Smooth muscle cell (in vitro differentiated cells): ENCODE measurements around the gene LRRC18. TPM values are rescaled to one million over a fixed set of nuclear protein-coding genes. Genes with fewer than 3 reads are reported as not detected.

Experiments
- DNase-seq: peaks from one replicate; lab custom pipeline; 2025; ENCODE audit not compliant: unreplicated experiment; lab: John Stamatoyannopoulos, UW
- H2AFZ ChIP-seq: fragments of 200-600 bp; sonication (generic); 2 replicates; pipeline ENCODE4 v1.6.0; 2016; ENCODE audit warnings: antibody characterized with exemption, low read depth, mild to moderate bottlenecking
- H3F3A ChIP-seq: fragments of 200-600 bp; sonication (generic); 2 replicates; pipeline ENCODE4 v1.6.0; 2017; ENCODE audit warnings: antibody characterized with exemption, low read depth
- H3K27ac ChIP-seq: fragments of 200-600 bp; sonication (generic); 2 replicates; pipeline ENCODE4 v1.5.1; 2016; ENCODE audit warnings: low read depth, mild to moderate bottlenecking
- H3K27me3 ChIP-seq: fragments of 200-600 bp; sonication (generic); 2 replicates; pipeline ENCODE4 v1.6.1; 2016; ENCODE audit warnings: low read depth, mild to moderate bottlenecking
- H3K36me3 ChIP-seq: fragments of 200-600 bp; sonication (generic); 2 replicates; pipeline ENCODE4 v1.5.1; 2016; ENCODE audit warnings: low read depth
- H3K4me1 ChIP-seq: fragments of 200-600 bp; sonication (generic); 2 replicates; pipeline ENCODE4 v1.5.1; 2016; ENCODE audit warnings: low read depth
- H3K4me2 ChIP-seq: fragments of 200-600 bp; sonication (generic); 2 replicates; pipeline ENCODE4 v1.6.0; 2016; ENCODE audit warnings: mild to moderate bottlenecking
- H3K4me3 ChIP-seq: fragments of 200-600 bp; sonication (generic); 2 replicates; pipeline ENCODE4 v1.5.1; 2016; ENCODE audit warnings: mild to moderate bottlenecking
- H3K79me2 ChIP-seq: fragments of 200-600 bp; sonication (generic); 2 replicates; pipeline ENCODE4 v1.6.0; 2016; ENCODE audit warnings: low read depth, mild to moderate bottlenecking
- H3K9ac ChIP-seq: fragments of 200-600 bp; sonication (generic); 2 replicates; pipeline ENCODE4 v1.6.0; 2016; ENCODE audit warnings: low read depth
- H3K9me3 ChIP-seq: fragments of 200-600 bp; sonication (generic); replicated peaks from 2 replicates; pipeline ENCODE4 v1.5.1; 2016; ENCODE audit warnings: low read depth
- H4K20me1 ChIP-seq: fragments of 200-600 bp; sonication (generic); 2 replicates; pipeline ENCODE4 v1.6.0; 2016; ENCODE audit warnings: low read depth
- WGBS: methylation state at CpG from one replicate; pipeline ENCODE4 v1.1.7; 2016; ENCODE audit warnings: low lambda C conversion rate; 5-methylcytosine and 5-hydroxymethylcytosine counted together
- polyA plus RNA-seq: library from polyadenylated mRNA; unstranded; fragments of >200 nt; fragmentation: Nextera tagmentation; extraction: Ambion mirVana; gene quantifications from 2 replicates; pipeline ENCODE4 v1.2.1, GENCODE V29; 2016
- total RNA-seq: library from RNA; depleted of rRNA; stranded (reverse); fragments of >200 nt; gene quantifications from 2 replicates; pipeline ENCODE4 v1.2.3, GENCODE V29; 2014
- TF ChIP-seq, protein P1 (sequence below): fragments of 200-600 bp; sonication (generic); IDR thresholded peaks from 2 replicates; pipeline ENCODE4 v1.5.1; 2017; ENCODE audit warnings: borderline replicate concordance, mild to moderate bottlenecking, antibody characterized with exemption; ENCODE audit not compliant: insufficient read depth, poor library complexity, severe bottlenecking

Gene LRRC18
- total and polyA plus RNA-seq, 2 experiments from 2014 or later: not detected

DNA sequence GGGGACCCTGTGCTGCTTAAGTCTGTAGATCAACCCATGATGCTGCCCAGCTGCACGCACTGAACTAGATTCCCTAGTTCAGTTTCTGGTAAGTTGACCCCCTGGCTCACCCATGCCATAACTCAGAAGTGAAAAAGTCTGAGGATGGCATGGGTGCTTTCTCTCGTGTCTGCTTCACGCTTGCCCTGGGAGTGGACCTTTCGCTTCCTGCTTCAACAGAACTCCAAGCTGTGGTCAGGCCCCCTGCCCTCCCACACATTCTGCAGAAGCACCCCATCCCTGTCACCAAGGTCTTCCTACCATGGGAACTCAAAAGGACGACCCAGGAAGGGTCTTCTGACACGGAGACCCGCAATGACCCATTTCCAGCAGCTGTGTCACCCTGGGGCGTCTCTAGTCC, 39.9 kb downstream of the LRRC18 start:
- Histone ChIP-seq H3K79me2 (no peaks in the 10 kb centered on the region), H4K20me1 (no peaks in the 10 kb centered on the region)
- WGBS: 83% methylated on average over 8 of the region's 8 CpGs

DNA sequence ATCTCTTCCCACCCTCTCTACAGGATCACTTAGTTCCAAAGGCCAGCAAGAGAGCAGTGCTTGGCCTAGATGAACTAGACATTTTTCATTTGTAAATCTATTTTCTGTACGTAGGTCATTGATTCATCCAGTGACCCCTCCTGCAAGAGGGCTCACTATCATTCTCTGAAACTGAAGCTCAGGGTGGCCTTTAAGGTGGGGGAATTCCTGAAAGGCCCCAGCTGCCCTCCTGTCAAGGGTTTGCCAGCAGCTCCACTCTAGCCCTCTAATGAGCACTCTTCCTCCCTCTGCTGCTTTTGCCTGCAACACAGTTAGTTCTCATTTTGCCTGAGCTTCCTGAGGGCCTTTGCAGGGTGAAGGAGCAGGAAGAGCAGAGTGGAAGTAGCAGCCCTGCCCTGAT, 41.2 kb downstream of the LRRC18 start:
- Histone ChIP-seq H3K27ac (no peak overlapping the region), H3K36me3 (no peaks in the 10 kb centered on the region), H3K4me1 (no peaks in the 10 kb centered on the region), H3K27me3 (no peaks in the 10 kb centered on the region), H3K9ac (no peak overlapping the region), H4K20me1 (no peaks in the 10 kb centered on the region), H3F3A (no peaks in the 10 kb centered on the region), H3K4me3 (no peak overlapping the region), H3K4me2 (no peak overlapping the region), H3K79me2 (no peaks in the 10 kb centered on the region), H3K9me3 (no peaks in the 10 kb centered on the region), H2AFZ (no peak overlapping the region)
- TF ChIP-seq, protein P1, sequence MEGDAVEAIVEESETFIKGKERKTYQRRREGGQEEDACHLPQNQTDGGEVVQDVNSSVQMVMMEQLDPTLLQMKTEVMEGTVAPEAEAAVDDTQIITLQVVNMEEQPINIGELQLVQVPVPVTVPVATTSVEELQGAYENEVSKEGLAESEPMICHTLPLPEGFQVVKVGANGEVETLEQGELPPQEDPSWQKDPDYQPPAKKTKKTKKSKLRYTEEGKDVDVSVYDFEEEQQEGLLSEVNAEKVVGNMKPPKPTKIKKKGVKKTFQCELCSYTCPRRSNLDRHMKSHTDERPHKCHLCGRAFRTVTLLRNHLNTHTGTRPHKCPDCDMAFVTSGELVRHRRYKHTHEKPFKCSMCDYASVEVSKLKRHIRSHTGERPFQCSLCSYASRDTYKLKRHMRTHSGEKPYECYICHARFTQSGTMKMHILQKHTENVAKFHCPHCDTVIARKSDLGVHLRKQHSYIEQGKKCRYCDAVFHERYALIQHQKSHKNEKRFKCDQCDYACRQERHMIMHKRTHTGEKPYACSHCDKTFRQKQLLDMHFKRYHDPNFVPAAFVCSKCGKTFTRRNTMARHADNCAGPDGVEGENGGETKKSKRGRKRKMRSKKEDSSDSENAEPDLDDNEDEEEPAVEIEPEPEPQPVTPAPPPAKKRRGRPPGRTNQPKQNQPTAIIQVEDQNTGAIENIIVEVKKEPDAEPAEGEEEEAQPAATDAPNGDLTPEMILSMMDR: no peak
- no peak for DNase-seq
- 100% methylated on average over 1 of the region's 1 CpG for WGBS

More for the DNA sequence above, 39.9 kb downstream of the LRRC18 start:
- no peaks in the 10 kb centered on the region for H3K27me3 ChIP-seq
- TF ChIP-seq, protein P1: no peak
- H3K4me1 ChIP-seq: no peaks in the 10 kb centered on the region
- H3K4me3 ChIP-seq: no peak overlapping the region
- no peaks in the 10 kb centered on the region for H3F3A ChIP-seq
- H3K4me2 ChIP-seq: no peak overlapping the region
- no peaks in the 10 kb centered on the region for H3K9me3 ChIP-seq
- no peaks in the 10 kb centered on the region for H3K36me3 ChIP-seq
- no peak overlapping the region for H3K9ac ChIP-seq
- no peak for DNase-seq
- H2AFZ ChIP-seq: no peak overlapping the region
- H3K27ac ChIP-seq: no peak overlapping the region

DNA sequence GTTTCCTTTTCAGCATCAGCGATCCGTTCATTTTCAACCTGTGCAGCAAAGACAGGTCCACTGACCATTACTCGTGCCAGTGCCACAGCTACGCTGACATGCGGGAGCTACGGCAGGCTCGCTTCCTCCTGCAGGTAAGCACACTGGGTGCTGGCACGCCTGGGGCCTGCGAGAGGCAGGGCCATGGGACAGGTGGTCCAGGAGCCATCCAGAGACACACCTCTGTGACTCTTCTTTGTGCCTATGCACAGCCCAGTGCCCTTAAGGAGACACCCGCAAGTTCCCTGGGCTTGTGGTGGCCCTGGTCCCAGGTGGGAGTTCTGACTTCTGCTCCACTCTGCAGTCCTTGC, 42.2 kb downstream of the LRRC18 start:
- H3K4me1 ChIP-seq: no peaks in the 10 kb centered on the region
- no peak overlapping the region for H3K9ac ChIP-seq
- no peaks in the 10 kb centered on the region for H4K20me1 ChIP-seq
- no peaks in the 10 kb centered on the region for H3K27me3 ChIP-seq
- H3K27ac ChIP-seq: no peak overlapping the region
- H3K36me3 ChIP-seq: no peaks in the 10 kb centered on the region
- TF ChIP-seq, protein P1: no peak
- H3K4me3 ChIP-seq: no peak overlapping the region
- no peaks in the 10 kb centered on the region for H3K9me3 ChIP-seq
- no peak overlapping the region for H2AFZ ChIP-seq
- 96% methylated on average over 10 of the region's 10 CpGs for WGBS
- no peak overlapping the region for H3K4me2 ChIP-seq
- H3F3A ChIP-seq: no peaks in the 10 kb centered on the region
- no peak for DNase-seq
- H3K79me2 ChIP-seq: no peaks in the 10 kb centered on the region

DNA sequence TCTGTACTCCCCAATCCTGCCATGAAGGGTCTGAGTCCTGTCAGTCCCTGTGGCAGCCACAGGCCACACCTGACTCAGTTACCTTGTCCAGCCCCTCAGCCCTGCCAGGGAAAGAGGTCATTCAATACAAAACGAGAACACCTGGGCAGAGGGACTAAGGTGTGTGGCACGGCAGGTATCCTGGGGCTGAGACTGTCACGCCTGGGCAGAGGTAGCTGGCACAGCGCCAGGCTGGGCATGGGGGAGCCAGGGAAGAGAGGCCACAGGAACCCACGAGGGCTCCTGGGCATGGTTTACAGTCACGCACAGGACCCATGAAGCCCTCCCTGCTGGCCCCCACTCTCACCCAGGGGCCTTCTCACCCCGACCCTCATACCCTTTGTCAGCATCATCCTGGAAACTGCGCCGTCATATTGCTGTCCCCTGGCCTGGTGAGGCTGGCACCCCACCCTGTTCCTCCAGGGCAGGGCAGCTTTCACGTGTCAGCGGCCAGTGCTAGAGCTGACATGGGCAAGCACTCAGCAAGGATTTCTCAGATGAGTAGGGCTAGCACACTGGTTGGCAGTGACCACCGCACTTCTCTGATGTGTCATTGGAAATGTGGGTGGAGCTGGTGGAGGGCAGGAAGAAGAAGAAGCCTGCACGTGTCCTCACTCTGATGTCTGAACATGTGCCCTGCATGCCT, 42.7 kb downstream of the LRRC18 start:
- H3K4me2 ChIP-seq: no peak overlapping the region
- H3F3A ChIP-seq: no peaks in the 10 kb centered on the region
- WGBS: 89% methylated on average over 13 of the region's 13 CpGs
- H4K20me1 ChIP-seq: no peaks in the 10 kb centered on the region
- TF ChIP-seq, protein P1: no peak
- no peaks in the 10 kb centered on the region for H3K36me3 ChIP-seq
- H3K4me3 ChIP-seq: no peak overlapping the region
- no peak for DNase-seq
- no peak overlapping the region for H3K27ac ChIP-seq
- no peaks in the 10 kb centered on the region for H3K4me1 ChIP-seq
- H3K9ac ChIP-seq: no peak overlapping the region
- H3K9me3 ChIP-seq: no peaks in the 10 kb centered on the region
- no peaks in the 10 kb centered on the region for H3K27me3 ChIP-seq
- no peaks in the 10 kb centered on the region for H3K79me2 ChIP-seq
- H2AFZ ChIP-seq: no peak overlapping the region
